A549 (cell line): ENCODE data around the gene CRISPLD2.

ENCODE experiments used
- CTCF ChIP-seq: fragments of >200 bp; sonication (Bioruptor Twin); formaldehyde crosslinking; IDR thresholded peaks from 3 replicates; pipeline ENCODE4 v1.5.1; 2016
- EP300 ChIP-seq, 2 experiments: fragments of >200 bp; sonication (Bioruptor Twin); formaldehyde crosslinking; IDR thresholded peaks; 2 replicates in 1 of 2; 3 replicates in 1 of 2; pipeline ENCODE4 v1.6.1; 2016 to 2017
- ESRRA ChIP-seq: fragments of 150-350 bp; IDR thresholded peaks from 2 replicates; pipeline ENCODE4 v1.6.1; 2014; ENCODE audit warnings: mild to moderate bottlenecking, low read length, borderline replicate concordance
- GATA3 ChIP-seq: IDR thresholded peaks from 2 replicates; pipeline ENCODE4 v1.6.1; 2012; ENCODE audit warnings: borderline replicate concordance
- HDAC2 ChIP-seq: fragments of 200-600 bp; sonication (generic); IDR thresholded peaks from 2 replicates; pipeline ENCODE4 v1.6.1; 2016
- JUN ChIP-seq, 2 experiments: fragments of >200 bp; sonication (Bioruptor Twin); formaldehyde crosslinking; IDR thresholded peaks; 2 replicates in 1 of 2; 3 replicates in 1 of 2; pipeline ENCODE4 v1.6.1; 2016 to 2017
- KDM5A ChIP-seq: fragments of 200-600 bp; sonication (generic); IDR thresholded peaks from 2 replicates; pipeline ENCODE4 v1.6.1; 2016; ENCODE audit warnings: antibody characterized with exemption, mild to moderate bottlenecking
- MAZ ChIP-seq: fragments of 150-350 bp; IDR thresholded peaks from 2 replicates; pipeline ENCODE4 v1.6.1; 2014; ENCODE audit warnings: antibody characterized with exemption, low read depth, low read length, borderline replicate concordance
- POLR2A ChIP-seq: IDR thresholded peaks from 2 replicates; pipeline ENCODE4 v1.6.1; 2012; ENCODE audit warnings: mild to moderate bottlenecking, low read length
- SMC3 ChIP-seq: fragments of >200 bp; sonication (Bioruptor Twin); formaldehyde crosslinking; IDR thresholded peaks from 3 replicates; pipeline ENCODE4 v1.6.1; 2018; ENCODE audit warnings: inconsistent platforms
- TP53 ChIP-seq: fragments of 250-450 bp; sonication (Bioruptor Pico); IDR thresholded peaks from 2 replicates; pipeline ENCODE4 v1.5.0; 2021; ENCODE audit warnings: mild to moderate bottlenecking, moderate library complexity
- ZC3H11A ChIP-seq: fragments of 450-650 bp; IDR thresholded peaks from 2 replicates; pipeline ENCODE4 v1.6.1; 2014; ENCODE audit warnings: antibody characterized with exemption, mild to moderate bottlenecking
- ZSCAN20 ChIP-seq: fragments of 250-450 bp; sonication (Bioruptor Pico); IDR thresholded peaks from 2 replicates; pipeline ENCODE4 v1.8.0; 2022; ENCODE audit warnings: mild to moderate bottlenecking, moderate library complexity
- TF ChIP-seq, protein P1 (sequence below): IDR thresholded peaks from 2 replicates; pipeline ENCODE4 v1.6.1; 2012

DNA sequence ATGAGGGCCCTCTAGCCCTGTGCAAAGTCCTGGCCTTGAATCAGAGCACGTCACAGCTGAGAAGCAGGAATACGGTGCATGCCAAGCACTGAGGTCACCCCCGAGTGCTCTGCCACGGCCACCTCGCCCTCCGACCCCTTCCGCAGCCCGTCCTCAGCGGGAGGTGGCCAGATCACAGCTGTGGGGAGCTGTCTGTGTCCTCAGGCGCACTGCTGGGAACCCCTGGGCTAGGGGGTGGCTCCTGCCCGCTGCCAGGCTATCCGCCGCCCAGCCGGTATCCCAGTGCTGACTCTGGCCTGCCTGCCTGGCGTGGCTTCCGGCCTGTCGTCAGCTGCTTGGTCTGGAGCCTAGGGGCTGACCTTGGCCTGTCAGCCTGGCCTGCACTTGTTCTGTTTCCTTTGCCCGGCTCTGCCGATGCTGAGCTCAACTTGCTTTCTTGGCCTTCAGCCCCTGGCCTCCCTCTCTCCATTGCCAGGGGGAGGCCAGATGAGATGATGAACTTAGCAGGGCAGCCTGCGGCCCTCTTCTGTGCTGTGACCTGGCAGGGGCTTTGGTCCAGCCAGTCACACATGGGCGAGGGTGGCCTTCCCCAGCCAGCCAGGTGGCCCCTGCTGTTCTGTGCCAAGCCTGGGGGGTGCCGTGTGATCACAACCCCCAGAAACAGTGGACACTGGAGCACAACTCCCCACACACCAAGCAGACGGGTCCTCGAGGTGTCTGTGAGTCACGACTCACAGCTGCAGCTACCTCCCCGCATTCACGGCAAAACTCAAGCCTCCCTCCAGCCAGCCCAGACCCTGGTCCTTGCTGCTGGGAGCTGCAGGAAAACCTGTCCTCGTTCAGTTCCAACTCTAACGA is 114.2 kb downstream of the CRISPLD2 start:
- TF ChIP-seq CTCF, result no peak
- TF ChIP-seq ZSCAN20 (CRISPR knock-in tag), result no peak
- no peak for TF ChIP-seq POLR2A
- no peak for TF ChIP-seq HDAC2
- TF ChIP-seq ESRRA, result no peak
- TF ChIP-seq MAZ, result no peak
- TF ChIP-seq, protein P1, sequence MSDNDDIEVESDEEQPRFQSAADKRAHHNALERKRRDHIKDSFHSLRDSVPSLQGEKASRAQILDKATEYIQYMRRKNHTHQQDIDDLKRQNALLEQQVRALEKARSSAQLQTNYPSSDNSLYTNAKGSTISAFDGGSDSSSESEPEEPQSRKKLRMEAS, result no peak
- no peak for TF ChIP-seq SMC3
- no peak for TF ChIP-seq GATA3
- no peak for TF ChIP-seq TP53 (CRISPR knock-in tag)
- TF ChIP-seq KDM5A, result no peak
- no peak for TF ChIP-seq JUN (IDR thresholded peaks at IDR 0.05)
- TF ChIP-seq EP300 (IDR thresholded peaks at IDR 0.05), result no peak
- no peak for TF ChIP-seq ZC3H11A
